Measurements from ENCODE around the gene L3MBTL4. TPM values are rescaled to one million over a fixed set of nuclear protein-coding genes. Genes with fewer than 3 reads are reported as not detected.
"Not testable (repeated sequence)": the region's sequence is repeated elsewhere in the genome, so short reads cannot be mapped to it uniquely, and the experiment has no call there.

Gene L3MBTL4
- total RNA-seq, 6 experiments from 2014 or later = not detected

- Mint-ChIP-seq H3K4me1 (ENCODE audit: low read depth) (no peaks in the 10 kb centered on the region), H3K9me3 (peaks cover 41% of the 10 kb centered on the region), H3K36me3 (ENCODE audit: low read depth) (peaks cover 15% of the 10 kb centered on the region), H3K27ac (no peak overlapping the region), H3K4me3 (no peak overlapping the region), H3K27me3 (ENCODE audit: insufficient read depth) (no peaks in the 10 kb centered on the region)
- DNase-seq = no peak
- no peak for TF ChIP-seq CTCF (IDR thresholded peaks at IDR 0.05)
These were observed 130.4 kb downstream of the L3MBTL4 start for GRCh38 chr18:6284300-6284699.

- Mint-ChIP-seq H3K36me3 (ENCODE audit: low read depth) (peaks cover 10% of the 10 kb centered on the region; the same call in 1 of the 2 replicates), H3K27ac (no peak overlapping the region), H3K4me1 (ENCODE audit: low read depth) (no peaks in the 10 kb centered on the region), H3K9me3 (peaks cover 35% of the 10 kb centered on the region), H3K27me3 (ENCODE audit: insufficient read depth) (no peaks in the 10 kb centered on the region), H3K4me3 (no peak overlapping the region)
- no peak for TF ChIP-seq CTCF (IDR thresholded peaks at IDR 0.05)
- DNase-seq = no peak
These were observed 132.8 kb downstream of the L3MBTL4 start for GRCh38 chr18:6281874-6282273.

GRCh38 chr18:6280211-6280743 lies 134.4 kb downstream of the L3MBTL4 start:
- no peak for DNase-seq
- Mint-ChIP-seq H3K27ac (no peak overlapping the region), H3K4me3 (no peak overlapping the region), H3K9me3 (peaks cover 41% of the 10 kb centered on the region), H3K36me3 (ENCODE audit: low read depth) (peaks cover 9% of the 10 kb centered on the region; the same call in 1 of the 2 replicates), H3K27me3 (ENCODE audit: insufficient read depth) (no peaks in the 10 kb centered on the region; the same call in 1 of the 2 replicates), H3K4me1 (ENCODE audit: low read depth) (no peaks in the 10 kb centered on the region)
- no peak for TF ChIP-seq CTCF (IDR thresholded peaks at IDR 0.05)

- no peaks in the 10 kb centered on the region for H3K4me1 Mint-ChIP-seq (ENCODE audit: low read depth)
- DNase-seq = no peak
- H3K9me3 Mint-ChIP-seq = peaks cover 42% of the 10 kb centered on the region
- H3K4me3 Mint-ChIP-seq = no peak overlapping the region
- TF ChIP-seq CTCF (IDR thresholded peaks at IDR 0.05) = no peak
- H3K27ac Mint-ChIP-seq = no peak overlapping the region
- H3K36me3 Mint-ChIP-seq (ENCODE audit: low read depth) = peaks cover 5% of the 10 kb centered on the region
- H3K27me3 Mint-ChIP-seq (ENCODE audit: insufficient read depth) = no peaks in the 10 kb centered on the region; the same call in 1 of the 2 replicates
These were observed 135.4 kb downstream of the L3MBTL4 start for GRCh38 chr18:6279308-6279707.

GRCh38 chr18:6273423-6273822 lies 141.3 kb downstream of the L3MBTL4 start:
- Mint-ChIP-seq H3K9me3 (peaks cover 51% of the 10 kb centered on the region), H3K36me3 (ENCODE audit: low read depth) (peaks cover 19% of the 10 kb centered on the region)

GRCh38 chr18:6272144-6272543 lies 142.6 kb downstream of the L3MBTL4 start:
- H3K36me3 Mint-ChIP-seq (ENCODE audit: low read depth) = peaks cover 19% of the 10 kb centered on the region
- DNase-seq; H3K27ac Mint-ChIP-seq; H3K27me3 Mint-ChIP-seq (ENCODE audit: insufficient read depth); H3K4me1 Mint-ChIP-seq (ENCODE audit: low read depth); H3K4me3 Mint-ChIP-seq: not testable (repeated sequence)
- H3K9me3 Mint-ChIP-seq = peaks cover 51% of the 10 kb centered on the region

More at GRCh38 chr18:6273423-6273822, 141.3 kb downstream of the L3MBTL4 start:
- no peak overlapping the region for H3K4me3 Mint-ChIP-seq
- no peak for DNase-seq
- TF ChIP-seq CTCF (IDR thresholded peaks at IDR 0.05) = no peak
- H3K27ac Mint-ChIP-seq = no peak overlapping the region
- H3K27me3 Mint-ChIP-seq (ENCODE audit: insufficient read depth) = peaks cover 2% of the 10 kb centered on the region
- H3K4me1 Mint-ChIP-seq (ENCODE audit: low read depth) = no peaks in the 10 kb centered on the region
